Neural progenitor cell (in vitro differentiated cells): ENCODE measurements around the gene PRELID1.

Experiments
- CTCF ChIP-seq: fragments of 200-600 bp; sonication (generic); IDR thresholded peaks from 2 replicates; pipeline ENCODE4 v1.5.1; 2017; ENCODE audit warnings: antibody characterized with exemption, mild to moderate bottlenecking
- EZH2 ChIP-seq: fragments of 200-600 bp; sonication (generic); IDR thresholded peaks from 2 replicates; pipeline ENCODE4 v1.6.1; 2017; ENCODE audit warnings: antibody characterized with exemption, mild to moderate bottlenecking, moderate library complexity
- EZH2phosphoT487 ChIP-seq: fragments of 200-600 bp; sonication (generic); IDR thresholded peaks from 2 replicates; pipeline ENCODE4 v1.6.1; 2017; ENCODE audit warnings: antibody characterized with exemption

- TF ChIP-seq CTCF, result peak; percentile 95
- no peak for TF ChIP-seq EZH2
- no peak for TF ChIP-seq EZH2phosphoT487
Measured at GRCh38 chr5:177317959-177318377, 14.4 kb downstream of the PRELID1 start.
